ENCODE results near the gene SCAF4. TPM values are rescaled to one million over a fixed set of nuclear protein-coding genes. Genes with fewer than 3 reads are reported as not detected.
"Not testable (repeated sequence)": the region's sequence is repeated elsewhere in the genome, so short reads cannot be mapped to it uniquely, and the experiment has no call there.

Gene SCAF4
- total RNA-seq, 2 donors from 2014 or later = 56.5 to 66.9 TPM

DNA sequence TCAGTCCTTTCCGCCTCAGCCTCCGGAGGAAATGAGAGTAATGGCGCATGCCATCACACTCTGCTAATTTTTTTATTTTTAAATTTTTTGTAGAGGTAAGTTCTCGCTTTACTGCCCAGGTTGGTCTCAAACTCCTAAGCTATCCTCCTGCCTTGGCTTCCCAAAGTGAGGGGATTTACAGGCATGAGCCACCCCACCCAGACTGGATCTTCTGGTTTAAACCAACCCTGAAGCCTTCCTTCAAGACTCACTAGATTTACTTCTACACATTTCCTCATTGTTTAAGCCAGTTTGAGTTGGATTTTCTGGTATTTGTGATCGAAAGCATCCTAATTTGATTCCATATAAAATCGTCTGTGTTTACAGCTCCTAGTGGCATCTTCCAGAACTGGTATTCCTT, 23.1 kb upstream of the SCAF4 start:
- H3K4me3 Mint-ChIP-seq = no peak overlapping the region
- ATAC-seq (no peak), DNase-seq (ENCODE audit: low spot score) (no peak)
- H3K27ac Mint-ChIP-seq = no peak overlapping the region
- H3K4me1 Mint-ChIP-seq (ENCODE audit: low read depth in 2 of 2) = no peaks in the 10 kb centered on the region
- H3K36me3 Mint-ChIP-seq = no peaks in the 10 kb centered on the region
- peaks cover 6 to 9% of the 10 kb centered on the region in 2 donors for H3K27me3 Mint-ChIP-seq
- no peaks in the 10 kb centered on the region for H3K9me3 Mint-ChIP-seq

DNA sequence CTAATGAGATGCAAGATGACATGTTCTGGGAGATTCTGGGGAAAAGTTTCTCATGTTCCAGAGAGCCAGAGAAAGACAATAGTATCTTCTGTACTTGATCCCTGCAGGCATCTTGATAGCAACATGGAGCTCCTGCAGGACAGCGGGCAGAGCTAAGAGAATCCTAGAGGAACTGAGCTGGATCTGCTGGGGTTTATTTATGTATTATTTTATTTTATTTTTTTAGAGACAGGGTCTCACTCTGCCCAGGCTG, 22.7 kb upstream of the SCAF4 start:
- DNase-seq (ENCODE audit: low spot score) (no peak), ATAC-seq (no peak)
- Mint-ChIP-seq H3K4me3 (no peak overlapping the region), H3K4me1 (ENCODE audit: low read depth in 2 of 2) (no peaks in the 10 kb centered on the region), H3K9me3 (no peaks in the 10 kb centered on the region), H3K27me3 (peaks cover 6 to 9% of the 10 kb centered on the region in 2 donors), H3K27ac (no peak overlapping the region), H3K36me3 (no peaks in the 10 kb centered on the region)

DNA sequence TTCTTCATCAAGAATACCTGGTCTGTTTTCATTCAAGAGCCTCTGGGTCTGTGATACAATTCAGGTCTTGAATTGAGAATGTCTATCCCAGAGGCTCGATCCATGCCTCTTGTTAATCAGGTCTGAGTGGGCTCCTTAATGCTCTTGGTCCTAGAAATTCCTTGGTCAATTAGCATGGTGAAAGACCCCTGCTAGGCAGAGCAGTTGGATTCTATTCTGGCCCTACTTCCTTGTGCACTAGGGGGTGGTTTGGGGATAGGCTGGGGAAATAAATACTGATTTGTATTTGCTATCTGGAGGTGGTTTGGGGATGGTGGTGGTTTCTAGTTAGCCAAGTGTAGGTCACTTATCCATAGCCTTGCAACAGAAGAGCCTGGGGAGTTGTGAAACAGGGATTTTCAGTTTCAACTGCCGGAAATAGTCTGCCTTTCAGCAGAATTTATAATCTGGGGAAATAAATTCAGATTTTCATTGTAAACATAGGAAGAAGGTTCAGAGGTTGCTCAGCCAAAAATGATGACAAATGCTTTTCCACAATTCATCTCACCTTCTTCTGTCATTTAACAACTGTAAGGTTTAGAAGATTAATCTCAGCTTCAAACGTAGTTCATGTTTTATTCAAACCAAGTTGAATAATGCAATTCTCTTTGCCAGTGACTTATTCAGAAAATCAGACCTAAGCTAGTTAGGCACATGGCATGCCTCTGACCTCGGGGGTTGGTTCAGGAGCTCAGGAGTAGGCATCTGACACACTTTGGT, 22.2 kb upstream of the SCAF4 start:
- H3K4me1 Mint-ChIP-seq (ENCODE audit: low read depth in 2 of 2) = no peaks in the 10 kb centered on the region
- H3K36me3 Mint-ChIP-seq = no peaks in the 10 kb centered on the region
- no peaks in the 10 kb centered on the region for H3K9me3 Mint-ChIP-seq
- H3K4me3 Mint-ChIP-seq = no peak overlapping the region
- ATAC-seq = no peak
- H3K27ac Mint-ChIP-seq = no peak overlapping the region
- H3K27me3 Mint-ChIP-seq = peaks cover 6 to 13% of the 10 kb centered on the region in 2 donors
- DNase-seq (ENCODE audit: low spot score) = no peak

DNA sequence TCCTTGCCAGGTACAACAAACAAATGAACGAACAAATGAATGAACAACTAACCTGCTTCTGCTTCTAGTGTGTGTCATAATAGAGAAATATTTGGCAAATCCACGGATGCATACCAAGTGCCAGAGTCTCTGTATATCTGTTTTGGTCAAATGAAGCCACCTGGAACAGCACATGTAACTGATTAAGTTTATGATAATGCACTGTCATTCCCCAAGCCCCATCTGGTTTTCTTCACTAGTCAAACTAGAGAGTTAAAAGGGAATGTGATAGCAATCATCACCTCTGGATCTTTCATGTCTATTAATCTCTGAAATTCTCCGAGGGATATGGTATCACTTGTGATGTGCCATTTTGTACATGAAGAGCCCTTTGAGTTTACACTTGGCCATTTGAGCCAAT, 21.0 kb upstream of the SCAF4 start:
- Mint-ChIP-seq H3K27ac (no peak overlapping the region), H3K4me3 (no peak overlapping the region), H3K9me3 (no peaks in the 10 kb centered on the region), H3K4me1 (ENCODE audit: low read depth in 2 of 2) (no peaks in the 10 kb centered on the region), H3K36me3 (no peaks in the 10 kb centered on the region), H3K27me3 (peaks cover 0 to 8% of the 10 kb centered on the region in 2 donors)
- ATAC-seq = no peak
- no peak for DNase-seq (ENCODE audit: low spot score)

DNA sequence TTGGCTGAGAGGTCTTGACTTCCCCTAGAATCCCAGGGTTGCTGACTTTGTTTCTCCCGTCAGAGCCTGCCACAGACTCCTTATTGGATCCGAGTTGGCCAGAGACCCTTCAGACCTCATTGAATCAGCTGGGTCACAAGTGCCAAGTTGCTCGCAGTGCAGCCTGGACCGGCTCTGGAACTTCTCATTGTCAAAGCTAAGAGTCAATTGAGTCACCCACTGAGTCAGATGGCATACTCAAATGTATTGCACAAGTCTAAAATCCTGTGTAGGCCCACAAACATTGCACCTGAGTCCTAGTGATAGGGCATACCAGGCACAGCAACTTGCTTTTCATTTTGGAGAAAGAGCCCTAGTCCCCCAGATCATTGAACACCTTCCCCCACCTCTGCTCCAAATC, 20.4 kb upstream of the SCAF4 start:
- Mint-ChIP-seq H3K9me3 (no peaks in the 10 kb centered on the region), H3K27me3 (peaks cover 0 to 11% of the 10 kb centered on the region in 2 donors), H3K36me3 (no peaks in the 10 kb centered on the region), H3K4me1 (ENCODE audit: low read depth in 2 of 2) (no peaks in the 10 kb centered on the region), H3K27ac (no peak overlapping the region), H3K4me3 (no peak overlapping the region)
- DNase-seq (ENCODE audit: low spot score) (no peak), ATAC-seq (no peak)

DNA sequence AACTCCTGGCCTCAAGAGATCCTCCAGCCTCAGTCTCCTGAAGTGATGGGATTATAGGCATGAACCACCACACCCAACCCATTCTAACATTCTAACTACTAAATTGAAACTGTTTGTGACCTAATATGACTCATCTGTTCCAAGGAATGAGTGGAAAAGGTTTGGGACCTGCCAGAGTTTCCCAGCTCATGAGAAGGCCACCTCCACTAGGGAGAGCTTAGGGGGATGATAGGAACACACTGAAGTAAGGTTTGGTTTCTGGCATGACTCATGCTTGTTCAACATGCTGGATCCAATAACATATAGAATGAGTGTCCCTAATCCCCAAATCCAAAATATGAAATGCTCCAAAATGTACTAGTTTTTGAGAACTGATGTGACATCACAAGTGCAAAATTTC, 18.9 kb upstream of the SCAF4 start:
- Mint-ChIP-seq H3K27ac (no peak overlapping the region), H3K4me1 (ENCODE audit: low read depth in 2 of 2) (no peaks in the 10 kb centered on the region), H3K9me3 (no peaks in the 10 kb centered on the region), H3K36me3 (no peaks in the 10 kb centered on the region), H3K4me3 (no peak overlapping the region), H3K27me3 (peaks cover 0 to 11% of the 10 kb centered on the region in 2 donors)
- DNase-seq (ENCODE audit: low spot score) (no peak), ATAC-seq (no peak)

DNA sequence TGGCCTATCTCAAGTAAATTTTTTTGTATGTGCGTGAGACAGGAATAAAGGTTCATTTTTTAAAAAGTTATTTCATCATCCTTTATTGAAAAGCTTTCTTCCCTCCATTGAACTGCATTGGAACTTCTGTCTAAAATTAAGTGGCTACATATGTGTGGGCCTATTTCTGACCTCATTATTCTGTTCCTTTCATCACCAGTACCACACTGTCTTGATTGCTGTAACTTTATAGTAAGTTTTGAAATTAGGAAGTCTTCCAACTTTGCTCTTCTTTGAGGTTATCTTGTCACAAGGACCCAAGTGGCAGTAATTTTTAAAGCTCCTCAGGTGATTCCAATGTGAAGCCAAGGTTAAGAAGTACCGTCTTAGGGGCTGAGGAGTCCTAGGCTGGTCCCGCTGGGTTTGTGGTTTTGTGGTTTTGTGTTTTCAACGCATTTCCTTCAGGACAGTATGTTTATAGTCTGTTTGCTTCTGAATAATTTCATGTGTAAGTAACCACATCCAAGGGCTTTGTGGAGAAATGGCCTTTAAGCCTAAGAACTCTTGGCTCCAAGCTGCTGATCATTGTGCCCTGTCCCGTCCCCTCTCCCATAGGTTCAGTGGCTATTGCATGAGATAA, 12.4 kb upstream of the SCAF4 start:
- no peak overlapping the region for H3K27ac Mint-ChIP-seq
- ATAC-seq (no peak), DNase-seq (ENCODE audit: low spot score) (no peak)
- no peaks in the 10 kb centered on the region for H3K36me3 Mint-ChIP-seq
- H3K4me1 Mint-ChIP-seq (ENCODE audit: low read depth in 2 of 2) = no peaks in the 10 kb centered on the region
- peaks cover 0 to 7% of the 10 kb centered on the region in 2 donors for H3K27me3 Mint-ChIP-seq
- no peaks in the 10 kb centered on the region for H3K9me3 Mint-ChIP-seq
- H3K4me3 Mint-ChIP-seq = no peak overlapping the region

DNA sequence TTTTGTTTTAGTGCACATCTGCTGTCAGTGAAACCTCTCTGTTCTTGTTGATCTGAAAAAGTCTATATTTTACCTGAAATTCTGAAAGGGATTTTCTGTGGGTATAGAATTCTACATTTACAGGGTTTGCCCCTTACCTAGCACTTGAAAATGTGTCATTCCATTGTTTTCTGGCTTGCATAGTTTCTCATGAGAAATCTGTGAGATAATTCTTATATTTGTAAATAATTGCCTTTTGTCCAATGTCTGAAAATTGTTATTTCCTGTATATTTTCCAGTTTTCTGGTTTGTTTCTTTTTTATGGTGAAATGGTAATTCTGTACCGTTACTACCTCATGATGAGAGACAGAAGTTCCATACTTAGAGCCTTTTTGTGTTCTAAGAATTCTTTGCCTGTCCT, 11.8 kb upstream of the SCAF4 start:
- Mint-ChIP-seq H3K27ac (no peak overlapping the region), H3K9me3 (no peaks in the 10 kb centered on the region), H3K4me1 (ENCODE audit: low read depth in 2 of 2) (no peaks in the 10 kb centered on the region), H3K36me3 (no peaks in the 10 kb centered on the region), H3K4me3 (no peak overlapping the region), H3K27me3 (peaks cover 0 to 3% of the 10 kb centered on the region in 2 donors)
- ATAC-seq (no peak), DNase-seq (ENCODE audit: low spot score) (no peak)

DNA sequence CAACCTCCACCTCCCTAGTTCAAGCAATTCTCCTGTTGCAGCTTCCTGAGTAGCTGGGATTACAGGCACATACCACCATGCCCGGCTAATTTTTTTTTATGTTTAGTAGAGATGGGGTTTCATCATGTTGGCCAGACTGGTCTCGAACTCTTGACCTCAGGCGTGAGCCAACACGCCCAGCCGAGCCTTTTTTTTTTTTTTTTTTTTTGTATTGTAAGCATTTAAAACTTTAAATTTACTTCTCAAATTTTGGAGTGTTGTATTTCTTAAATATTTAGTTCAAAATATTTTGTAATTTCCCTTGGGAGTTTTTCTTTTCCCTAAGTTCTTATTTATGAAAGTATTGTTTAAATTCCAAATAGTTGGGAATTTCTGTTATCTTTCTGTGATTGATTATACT, 9.2 kb upstream of the SCAF4 start:
- H3K27ac Mint-ChIP-seq = no peak overlapping the region
- H3K4me3 Mint-ChIP-seq = no peak overlapping the region
- no peaks in the 10 kb centered on the region for H3K4me1 Mint-ChIP-seq (ENCODE audit: low read depth in 2 of 2)
- H3K27me3 Mint-ChIP-seq = no peaks in the 10 kb centered on the region
- no peak for DNase-seq (ENCODE audit: low spot score)
- H3K36me3 Mint-ChIP-seq = no peaks in the 10 kb centered on the region
- no peak for ATAC-seq
- H3K9me3 Mint-ChIP-seq = no peaks in the 10 kb centered on the region

DNA sequence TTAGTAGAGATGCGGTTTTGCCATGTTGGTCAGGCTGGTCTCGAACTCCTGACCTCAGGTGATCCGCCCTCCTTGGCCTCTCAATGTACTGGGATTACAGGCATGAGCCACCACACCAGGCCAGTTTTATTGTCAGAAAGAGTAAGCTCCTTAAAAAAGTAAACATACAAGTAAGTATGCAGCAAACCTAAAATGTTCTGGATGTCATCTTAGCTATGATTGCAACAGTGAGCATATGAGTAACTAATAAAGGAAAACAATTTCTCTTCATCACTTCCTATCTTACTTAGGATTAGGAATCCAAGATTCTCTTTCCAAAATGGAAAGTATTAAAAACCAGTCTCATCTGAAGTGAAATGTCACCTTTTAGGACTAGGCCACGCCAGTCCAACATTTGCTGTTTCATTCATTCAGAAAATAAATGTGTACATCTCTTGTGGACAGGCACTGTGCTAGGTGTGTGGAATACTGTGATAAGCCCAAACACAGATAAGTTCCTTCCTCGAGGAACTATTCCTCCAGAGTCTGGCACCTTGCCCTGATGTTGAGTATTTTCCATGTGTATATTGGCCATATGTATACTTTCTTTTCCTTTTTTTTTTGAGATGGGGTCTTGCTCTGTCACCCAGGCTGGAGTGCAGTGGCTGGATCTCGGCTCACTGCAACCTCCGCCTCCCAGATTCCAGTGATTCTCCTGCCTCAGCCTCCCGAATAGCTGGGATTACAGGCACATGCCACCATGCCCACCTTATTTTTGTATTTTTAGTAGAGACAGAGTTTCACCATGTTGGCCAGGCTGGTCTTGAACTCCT, 5.9 kb upstream of the SCAF4 start:
- not testable (repeated sequence) for H3K4me3 Mint-ChIP-seq; ATAC-seq; DNase-seq (ENCODE audit: low spot score); H3K27ac Mint-ChIP-seq; H3K27me3 Mint-ChIP-seq; H3K4me1 Mint-ChIP-seq (ENCODE audit: low read depth in 2 of 2); H3K9me3 Mint-ChIP-seq; H3K36me3 Mint-ChIP-seq

DNA sequence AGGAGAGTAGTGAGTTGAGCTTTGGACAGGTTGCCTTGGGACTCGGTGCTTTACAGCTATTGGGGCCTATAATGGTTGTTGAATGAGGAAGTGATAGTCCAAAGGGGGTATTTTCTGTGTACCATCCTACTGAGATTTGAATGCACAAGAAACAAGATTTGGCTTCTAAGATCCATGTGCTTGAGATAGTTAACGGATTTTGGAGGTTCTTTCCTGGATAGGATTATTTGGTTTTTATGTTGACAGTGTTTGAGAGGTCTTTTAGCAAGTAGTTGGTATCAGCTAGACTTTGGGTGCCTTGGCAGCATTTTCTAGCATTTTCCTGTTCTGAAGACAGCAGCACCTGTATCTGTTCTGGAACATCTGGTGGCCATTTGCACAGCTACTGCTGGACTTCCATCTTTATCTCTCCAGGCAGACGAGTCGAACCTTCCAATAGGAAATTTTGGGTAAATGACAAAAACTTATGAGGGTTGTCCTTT, 3.6 kb upstream of the SCAF4 start:
- Mint-ChIP-seq H3K36me3 (no peaks in the 10 kb centered on the region), H3K9me3 (no peaks in the 10 kb centered on the region), H3K27ac (no peak overlapping the region), H3K4me3 (no peak overlapping the region), H3K27me3 (no peaks in the 10 kb centered on the region), H3K4me1 (ENCODE audit: low read depth in 2 of 2) (peaks cover 2 to 3% of the 10 kb centered on the region in 2 donors)
- DNase-seq (ENCODE audit: low spot score) (no peak), ATAC-seq (no peak)

DNA sequence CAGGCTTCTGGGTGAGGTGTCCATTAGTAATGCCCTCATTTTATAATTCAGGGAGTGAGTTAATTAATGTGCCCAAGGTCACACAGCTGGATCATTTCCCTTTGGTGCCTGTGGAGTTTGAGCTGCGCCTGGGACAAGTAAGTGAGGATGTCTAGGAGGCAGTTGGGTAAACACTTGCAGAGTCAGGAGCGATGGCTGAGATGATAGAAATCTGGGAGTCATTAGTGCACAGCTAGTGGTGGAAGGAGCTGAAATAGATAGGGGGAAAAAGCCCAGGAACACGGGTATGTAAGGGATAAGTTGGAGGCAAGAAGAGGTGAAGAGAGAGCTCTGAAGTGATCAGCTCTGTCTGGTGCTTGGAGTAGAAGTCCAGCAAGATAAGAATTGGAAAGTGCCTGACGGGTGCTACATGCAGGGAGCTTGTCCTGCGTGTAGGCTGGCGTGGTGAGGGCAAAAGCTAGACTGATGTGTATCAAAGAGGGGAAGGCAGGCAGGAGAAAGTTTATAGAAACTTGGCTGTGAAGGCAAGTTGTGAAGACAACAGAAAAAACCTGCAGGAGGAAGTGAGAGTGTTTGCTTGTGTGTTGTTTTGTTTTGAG, 1.7 kb upstream of the SCAF4 start:
- Mint-ChIP-seq H3K9me3 (no peaks in the 10 kb centered on the region), H3K36me3 (no peaks in the 10 kb centered on the region), H3K27ac (no peak overlapping the region), H3K27me3 (no peaks in the 10 kb centered on the region), H3K4me1 (ENCODE audit: low read depth in 2 of 2) (peaks cover 5 to 9% of the 10 kb centered on the region in 2 donors), H3K4me3 (no peak overlapping the region)
- ATAC-seq (no peak), DNase-seq (ENCODE audit: low spot score) (no peak)

DNA sequence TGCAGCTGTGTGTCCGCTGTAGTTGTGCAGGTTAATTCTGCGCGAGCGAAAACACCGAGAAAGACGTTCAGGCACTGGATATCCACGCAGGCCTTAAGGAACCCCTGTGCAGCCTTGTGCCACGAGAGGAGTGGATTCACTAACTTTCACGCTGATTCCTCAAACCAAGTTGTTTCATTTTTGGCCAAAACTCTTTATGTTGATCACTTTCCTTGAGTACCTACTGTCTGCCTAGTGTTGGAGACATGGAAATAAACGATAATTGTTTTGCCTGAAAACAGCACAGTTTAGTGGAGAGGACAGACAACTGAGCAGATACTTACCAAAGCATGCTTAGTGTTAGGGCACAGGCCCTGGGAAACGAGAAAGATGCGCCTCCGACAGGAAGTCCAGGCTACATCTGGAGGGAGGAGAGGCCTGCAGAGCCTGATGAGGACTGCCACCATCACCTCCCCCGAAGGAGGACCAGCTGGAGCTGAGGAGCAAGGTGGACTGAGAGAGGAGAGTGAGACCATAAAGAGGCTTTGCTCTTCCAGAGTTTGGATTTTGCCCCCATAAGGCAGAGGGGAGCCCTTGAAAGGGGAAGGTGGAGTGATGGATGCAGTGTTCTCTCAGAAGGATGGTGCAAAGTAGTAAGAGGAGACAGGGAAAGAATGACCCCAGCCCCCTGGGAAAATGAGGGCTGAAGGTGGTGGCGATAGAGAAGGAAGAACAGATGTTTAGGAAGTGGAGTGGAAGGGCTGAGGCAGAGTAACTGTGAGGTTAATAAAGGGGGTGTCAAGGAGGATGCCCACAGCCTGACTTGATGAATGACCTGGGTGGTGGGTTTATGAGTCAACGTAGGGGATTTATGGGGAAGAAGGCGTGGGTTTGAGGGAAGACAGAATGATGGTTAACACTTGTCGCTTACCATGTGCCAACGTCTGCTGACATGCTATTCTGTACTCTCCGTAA, 956 bp upstream of the SCAF4 start:
- no peaks in the 10 kb centered on the region for H3K36me3 Mint-ChIP-seq
- H3K27ac Mint-ChIP-seq = no peak overlapping the region
- peaks cover 5 to 9% of the 10 kb centered on the region in 2 donors for H3K4me1 Mint-ChIP-seq (ENCODE audit: low read depth in 2 of 2)
- no peaks in the 10 kb centered on the region for H3K9me3 Mint-ChIP-seq
- no peak for ATAC-seq
- no peaks in the 10 kb centered on the region for H3K27me3 Mint-ChIP-seq
- H3K4me3 Mint-ChIP-seq = no peak overlapping the region
- no peak for DNase-seq (ENCODE audit: low spot score)

All from natural killer cell treated with Interleukin-12 subunit alpha and Interleukin-12 subunit beta and Interleukin-15 and Interleukin-18, amount 100 ng/mL, for 72 hours (primary cell).